EL (cell line): ENCODE results near the gene CFAP68.

Source experiments
- DNase-seq: peaks from one replicate; pipeline ENCODE4 v3.0.0-alpha.2; 2016

Gene CFAP68

DNA sequence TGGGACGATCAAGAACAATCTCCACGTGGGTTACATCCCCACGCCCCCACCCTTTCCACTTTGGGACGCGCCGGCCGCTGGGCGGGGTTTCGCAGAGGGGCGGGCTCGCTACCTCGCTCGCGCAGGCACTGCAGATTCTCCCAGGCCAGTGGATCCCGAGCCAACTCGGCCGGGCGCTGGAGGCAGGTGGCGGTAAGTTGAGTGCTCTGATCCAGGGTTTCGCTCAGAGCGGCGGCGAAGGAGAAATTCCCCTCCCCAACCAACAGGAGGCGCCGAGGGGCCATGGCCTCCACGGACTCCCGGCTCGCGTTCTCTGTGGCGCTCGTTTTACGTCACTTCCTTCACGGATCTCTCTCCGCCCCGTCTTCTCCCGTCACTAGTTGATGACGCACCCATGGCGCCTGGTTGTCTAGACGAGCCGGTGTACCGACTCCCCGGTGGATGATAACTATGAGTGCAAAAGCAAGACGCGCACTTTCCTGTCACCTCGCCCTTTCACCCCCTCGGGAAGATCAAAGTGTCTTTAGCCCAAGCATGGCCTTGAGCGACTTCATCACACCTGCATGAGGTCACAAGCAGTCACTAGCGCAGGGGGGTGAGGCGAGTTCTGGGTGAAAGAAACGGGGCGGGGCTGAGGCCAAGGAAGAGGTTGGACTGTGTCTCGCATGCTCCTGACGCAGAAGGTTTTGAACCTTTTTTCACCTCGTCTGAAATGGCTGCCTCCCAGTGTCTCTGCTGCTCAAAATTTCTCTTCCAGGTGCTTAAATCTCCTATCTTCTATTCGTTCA is at the start of gene CFAP68, which contains the start of gene FDXACB1:
Gene CFAP68 (plus strand): TSS at position 693 of the 788 bp plus-strand sequence. CDS start 20 bp downstream, at position 713.
Gene FDXACB1 (minus strand): TSS at position 317 of the 788 bp plus-strand sequence. CDS start 33 bp downstream, at position 284.
- DNase-seq, result peak; percentile 97

GRCh38 chr11:111833524-111833923 is 45.8 kb upstream of the CFAP68 start:
- no peak for DNase-seq

DNA sequence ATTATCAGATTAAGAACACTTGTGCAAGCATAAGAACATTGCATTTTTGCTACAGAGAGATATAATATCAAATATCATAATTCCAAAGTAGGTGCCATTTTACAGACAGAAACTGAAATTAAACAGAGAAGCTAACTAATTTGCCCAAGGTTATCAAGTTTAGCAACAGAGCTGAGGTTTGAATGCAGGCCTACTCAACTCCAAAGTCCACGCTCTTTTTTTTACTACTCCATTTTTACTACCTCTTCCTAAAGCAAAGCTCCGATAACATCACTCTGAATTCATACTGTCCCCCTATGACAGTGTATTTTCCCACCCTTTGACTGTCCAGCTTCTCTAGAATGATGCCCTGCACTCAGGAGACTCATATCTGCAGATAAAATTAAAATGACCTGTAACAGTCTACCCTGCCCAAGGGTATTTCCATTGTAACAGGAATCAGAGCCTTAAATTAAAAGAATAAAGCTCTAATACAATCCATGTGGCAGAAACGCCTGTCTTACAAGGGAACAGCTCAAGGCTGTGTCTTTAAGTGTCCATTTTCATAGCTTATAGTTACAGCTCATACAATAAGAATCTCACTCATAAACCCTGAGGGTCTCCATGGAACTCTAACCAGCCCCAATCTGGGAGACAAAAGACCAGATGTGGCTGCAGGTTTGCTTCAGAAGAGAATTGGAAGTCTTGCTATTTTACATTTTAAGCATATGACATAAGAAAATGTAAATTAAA is 44.7 kb upstream of the CFAP68 start:
- DNase-seq, result peak; percentile 48

DNA sequence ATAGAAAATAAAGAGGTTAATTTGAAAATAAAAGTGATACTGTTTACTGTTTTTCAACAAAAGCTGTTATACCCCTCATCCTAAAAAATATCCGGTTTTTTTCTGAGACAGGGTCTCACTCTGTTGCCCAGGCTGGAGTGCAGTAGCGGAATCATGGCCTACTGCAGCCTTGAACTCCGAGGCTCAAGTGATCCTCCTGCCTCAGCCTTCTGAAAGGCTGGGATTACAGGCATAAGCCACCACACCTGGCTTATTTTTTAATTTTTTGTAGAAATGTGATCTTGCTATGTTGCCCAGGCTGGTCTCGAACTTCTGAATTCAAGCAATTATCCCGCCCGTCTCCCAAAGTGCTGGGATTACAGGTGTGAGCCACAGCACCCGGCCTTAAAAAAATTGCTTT is 43.7 kb upstream of the CFAP68 start:
- DNase-seq, result no peak

DNA sequence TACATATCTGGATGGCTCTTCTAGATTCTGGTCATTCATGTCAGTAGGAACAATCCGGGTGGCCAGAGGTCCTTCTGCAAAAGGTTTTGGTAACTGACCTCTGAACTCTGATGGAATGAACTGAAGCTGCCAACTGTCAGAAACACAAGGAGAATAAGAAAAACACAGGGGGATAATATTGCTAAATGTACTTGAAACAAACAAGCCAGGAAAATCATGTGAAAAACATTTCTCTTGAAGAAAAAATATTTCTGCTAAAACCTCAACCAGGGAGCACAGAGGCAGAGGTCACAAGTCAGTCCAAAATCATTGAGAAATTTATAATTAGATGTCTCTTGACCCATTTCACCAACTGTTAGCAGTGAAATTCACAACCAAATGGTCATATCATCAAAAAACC is 43.2 kb upstream of the CFAP68 start:
- no peak for DNase-seq

- DNase-seq, result peak; percentile 18
These were observed 42.6 kb upstream of the CFAP68 start for GRCh38 chr11:111836721-111837120.

DNA sequence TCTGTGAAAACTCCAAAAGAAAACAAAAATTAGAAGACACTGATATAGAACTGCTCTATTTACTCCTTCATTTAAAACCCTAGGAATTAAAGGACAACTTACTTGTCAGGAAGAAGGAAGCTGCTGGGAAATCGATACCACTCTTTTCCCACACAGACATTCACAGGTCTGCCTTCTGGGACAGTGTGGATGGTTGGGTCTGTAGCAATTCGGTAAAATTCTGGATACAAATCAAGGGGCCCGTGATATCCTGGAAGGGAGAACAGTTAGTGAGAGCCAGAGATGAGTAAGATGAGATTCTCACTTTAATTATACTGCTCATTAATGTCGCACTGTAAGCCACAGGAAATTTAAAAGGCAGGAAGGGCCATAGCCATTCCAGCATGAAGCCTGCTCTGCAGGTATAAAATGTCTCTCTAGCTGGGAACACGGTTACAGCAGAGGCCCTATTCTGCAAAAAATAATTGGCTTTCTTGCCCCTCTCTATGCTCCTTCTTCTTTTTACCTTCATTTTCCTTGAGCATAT is 41.9 kb upstream of the CFAP68 start:
- no peak for DNase-seq

DNA sequence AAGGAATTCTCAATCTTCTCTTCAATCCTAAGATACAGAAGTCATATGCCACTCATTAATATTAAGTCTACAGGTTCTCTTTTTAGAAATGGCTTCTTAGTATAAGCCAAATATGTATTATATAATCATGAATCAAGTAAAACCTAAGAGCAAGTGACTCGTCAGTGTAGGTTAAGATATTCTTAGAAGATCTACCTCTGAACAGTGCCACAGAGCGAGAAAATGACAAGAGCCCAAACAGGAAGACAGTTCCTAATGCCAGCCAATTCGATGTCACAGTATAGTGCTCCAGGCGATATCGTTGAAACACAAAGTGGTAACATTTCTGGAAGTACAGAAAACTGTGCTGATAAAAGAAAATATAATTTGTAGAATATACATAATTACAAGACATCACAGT is 41.3 kb upstream of the CFAP68 start:
- no peak for DNase-seq

DNA sequence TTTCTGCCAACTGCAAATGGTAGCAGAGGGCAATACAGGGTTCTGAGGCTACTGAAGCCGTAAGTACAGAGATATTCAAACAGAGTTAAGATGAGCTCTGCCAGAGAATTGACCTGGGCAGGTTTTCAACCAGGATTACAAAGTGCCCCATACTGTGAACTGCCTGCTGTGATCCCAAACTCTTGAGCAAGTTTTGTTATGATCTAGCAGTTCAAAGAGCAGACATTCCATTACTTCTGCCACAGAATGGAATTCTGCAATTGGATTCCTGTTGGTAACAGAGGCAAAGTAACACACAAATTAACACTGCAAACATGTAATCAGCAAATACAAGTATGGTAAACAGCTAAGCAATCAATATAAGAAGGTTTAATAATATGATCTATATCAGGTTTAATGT is 39.2 kb upstream of the CFAP68 start:
- DNase-seq, result no peak

- DNase-seq, result peak; percentile 81
These were observed 37.8 kb upstream of the CFAP68 start for GRCh38 chr11:111841370-111842053.

DNA sequence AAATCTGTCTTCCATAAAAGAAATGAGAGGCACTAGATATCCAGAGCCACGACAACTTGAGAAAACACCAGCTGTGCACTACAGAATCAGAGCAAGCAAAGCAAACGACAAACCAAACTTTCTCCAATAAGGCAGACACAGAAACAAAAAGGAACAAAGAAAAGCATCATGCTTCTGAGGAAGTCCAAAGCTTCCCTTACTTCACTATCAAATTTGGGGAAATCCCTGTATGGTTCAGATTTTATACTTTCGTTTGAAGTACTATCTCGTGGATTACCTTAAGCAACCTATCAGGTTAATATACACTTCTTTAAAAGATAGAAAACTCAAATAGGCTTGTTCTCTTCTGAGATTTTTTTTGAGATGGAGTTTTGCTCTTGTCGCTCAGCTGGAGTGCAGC is 35.7 kb upstream of the CFAP68 start:
- no peak for DNase-seq

GRCh38 chr11:111845276-111846028 is 33.9 kb upstream of the CFAP68 start:
- DNase-seq, result no peak

- peak; percentile 16 for DNase-seq
These were observed 33.3 kb upstream of the CFAP68 start for GRCh38 chr11:111846063-111846462.

- peak; percentile 67 for DNase-seq
These were observed 32.7 kb upstream of the CFAP68 start for GRCh38 chr11:111846636-111847035.

GRCh38 chr11:111849631-111850030 is 29.7 kb upstream of the CFAP68 start:
- no peak for DNase-seq

DNA sequence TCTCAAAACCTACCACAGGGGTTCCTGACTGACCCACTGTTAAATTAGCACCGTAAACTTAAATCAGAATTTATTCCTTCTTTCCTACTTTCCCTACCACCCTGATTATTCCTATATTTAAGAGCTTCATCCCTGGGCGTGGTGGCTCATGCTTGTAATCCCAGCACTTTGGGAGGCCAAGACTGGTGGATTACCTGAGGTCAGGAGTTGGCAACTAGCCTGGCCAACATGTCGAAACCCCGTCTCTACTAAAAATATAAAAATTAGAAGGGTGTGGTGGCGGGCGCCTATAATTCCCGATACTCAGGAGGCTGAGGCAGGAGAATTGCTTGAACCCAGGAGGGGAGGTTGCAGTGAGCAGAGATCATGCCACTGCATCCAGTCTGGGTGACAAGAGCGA is 28.3 kb upstream of the CFAP68 start:
- DNase-seq, result no peak

GRCh38 chr11:111851636-111852035 is 27.7 kb upstream of the CFAP68 start:
- peak; percentile 5 for DNase-seq

DNA sequence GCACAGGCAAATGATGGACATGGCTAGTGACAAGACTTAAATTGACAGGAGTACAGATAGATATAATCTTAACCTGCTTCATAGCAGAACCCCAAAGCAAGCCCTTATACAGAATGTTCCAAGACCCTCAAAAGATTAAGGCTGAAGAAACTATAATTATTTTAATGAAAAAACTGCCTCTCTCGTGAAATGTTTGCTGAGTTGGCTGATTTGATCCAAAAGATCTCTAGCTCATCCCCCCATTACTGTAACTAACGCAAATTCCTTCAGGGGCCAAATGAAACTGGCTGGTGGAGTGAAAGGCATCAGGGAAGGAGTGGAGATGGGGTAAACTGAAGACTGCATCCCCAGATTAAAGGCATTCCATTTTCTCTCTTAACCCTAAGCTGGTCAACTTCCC is 27.2 kb upstream of the CFAP68 start:
- no peak for DNase-seq

DNA sequence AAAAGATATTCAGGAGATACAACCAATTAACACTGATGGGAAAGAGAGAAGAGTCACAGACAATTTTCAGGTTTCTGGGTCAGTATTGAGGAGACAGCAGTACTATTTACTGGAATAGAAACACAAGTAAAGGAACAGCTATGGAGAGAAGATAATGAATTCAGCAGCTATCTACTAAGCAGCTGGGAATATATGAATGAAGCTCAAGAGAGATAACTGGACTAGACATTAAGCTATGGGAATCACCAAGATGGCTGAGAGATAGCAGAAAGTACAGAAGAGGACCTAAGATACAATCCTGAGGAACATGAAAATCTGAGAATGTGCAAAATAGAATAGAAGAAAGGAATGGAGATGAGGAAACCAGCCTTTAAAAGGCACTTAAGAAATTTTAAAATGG is 23.8 kb upstream of the CFAP68 start:
- DNase-seq, result no peak

- no peak for DNase-seq
These were observed 19.1 kb upstream of the CFAP68 start for GRCh38 chr11:111860257-111860656.

GRCh38 chr11:111870113-111870512 is 9.2 kb upstream of the CFAP68 start:
- DNase-seq, result no peak

DNA sequence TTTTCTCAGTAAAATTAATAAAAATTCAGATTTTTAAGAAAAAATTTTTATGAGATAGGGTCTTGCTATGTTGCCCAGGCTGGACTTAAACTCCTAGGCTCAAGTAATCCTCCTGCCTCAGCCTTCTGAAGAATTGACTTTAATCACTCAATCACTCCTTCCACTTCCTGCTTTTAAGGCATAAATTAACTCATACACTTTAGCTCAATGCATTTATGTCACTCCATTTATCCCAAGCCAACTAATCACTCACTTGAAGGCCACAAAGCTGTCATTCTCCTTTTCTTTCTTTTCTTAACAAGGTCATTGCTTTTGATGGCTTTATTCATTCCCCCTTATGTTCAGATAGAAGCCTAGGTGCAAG is 8.8 kb upstream of the CFAP68 start:
- peak; percentile 3 for DNase-seq
